Measurements from ENCODE around the gene ALDH3B1.

DNA sequence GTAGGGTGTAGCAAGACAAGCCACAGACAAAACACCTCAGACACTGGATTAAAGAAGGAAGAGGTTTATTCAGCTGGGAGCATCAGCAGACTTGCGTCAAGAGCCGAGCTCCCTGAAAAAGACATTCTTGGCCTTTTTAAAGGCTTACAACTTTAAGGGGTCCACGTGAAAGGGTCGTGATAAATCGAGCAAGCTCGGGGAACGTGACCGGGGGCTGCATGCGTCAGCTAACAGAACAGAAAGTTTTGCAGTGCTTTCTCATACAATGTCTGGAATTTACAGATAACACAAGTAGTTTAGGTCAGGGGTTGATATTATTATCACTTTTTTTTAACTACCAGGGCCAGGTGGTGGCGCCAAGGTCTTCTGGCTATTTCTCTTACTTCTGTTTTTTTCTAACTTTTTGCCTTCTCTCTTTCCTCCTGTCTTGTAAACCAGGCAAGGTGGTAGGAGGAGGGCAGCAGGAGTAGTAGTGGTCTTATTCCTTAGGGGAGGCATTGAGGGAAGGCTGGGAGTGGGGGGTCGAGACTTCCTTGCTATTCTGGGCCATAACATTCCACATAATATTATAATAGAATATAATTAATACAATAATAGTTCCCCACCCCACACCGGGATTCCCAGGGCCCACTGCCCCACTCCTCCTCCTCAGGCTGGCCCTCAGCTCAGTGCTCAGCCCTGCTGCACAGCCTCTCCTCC, 587 bp upstream of the ALDH3B1 start:
- no peak for TF ChIP-seq EZH2 (IDR thresholded peaks at IDR 0.05)
- TF ChIP-seq POLR2AphosphoS5 (IDR thresholded peaks at IDR 0.05; ENCODE audit: borderline replicate concordance, low read depth, low read length) = no peak

Data from SK-N-MC (cell line).